Transverse colon (tissue), 3 donors: ENCODE data around the gene TIAL1.

Experiments
- CTCF ChIP-seq, 5 experiments: fragments of 200-600 bp in 3 of 5; fragments of 450-650 bp in 2 of 5; sonication (generic) in 3 of 5; IDR thresholded peaks; 1 replicate in 2 of 5; 2 replicates in 3 of 5; pipeline ENCODE4 v1.5.1; 2016 to 2017; ENCODE audit warnings: antibody characterized with exemption in 5 of 5, inconsistent platforms in 3 of 5, mild to moderate bottlenecking in 2 of 5, moderate library complexity in 1 of 5
- POLR2A ChIP-seq: fragments of 450-650 bp; IDR thresholded peaks from one replicate; pipeline ENCODE4 v1.6.1; 2016; ENCODE audit warnings: antibody characterized with exemption, mild to moderate bottlenecking, moderate library complexity

- no peak for TF ChIP-seq CTCF (IDR thresholded peaks at IDR 0.05)
- peak; percentile 91 for TF ChIP-seq POLR2A
Measured at GRCh38 chr10:119596537-119597404, at the start of gene TIAL1.
